K562 (cell line): Measurements from ENCODE around the gene ABHD1. TPM values are rescaled to one million over a fixed set of nuclear protein-coding genes. Genes with fewer than 3 reads are reported as not detected.

ENCODE experiments used
- ATAC-seq: fragments of 200-7000 bp; cut with Tn5 transposase; 3 replicates; pipeline ENCODE4 v1.9.1; 2020; ENCODE audit warnings: moderate library complexity
- BruUV-seq: library from RNA; stranded (reverse); fragments of 400-500 nt; replicated peaks from 2 replicates; lab custom pipeline; 2021; lab: Mats Ljungman, UMichigan
- CTCF ChIA-PET: fragments of 300-600 bp; formaldehyde crosslinking; extraction: SDS; loops from one replicate; lab custom pipeline; 2021; ENCODE audit warnings: low intra/inter-chr PET ratio; lab: Yijun Ruan, JAX
- POLR2A ChIA-PET: fragments of 300-600, 350-650 bp; sonication (Branson Sonifier 250); formaldehyde crosslinking; extraction: SDS; loops from one replicate; lab custom pipeline; 2021; ENCODE audit warnings: antibody characterized with exemption, inconsistent platforms; lab: Yijun Ruan, JAX
- DNase-seq, 4 experiments: peaks; one replicate each; pipeline versions ENCODE4 v3.0.0 to v3.0.0-alpha.2; 2011 to 2018; ENCODE audit warnings: low spot score in 3 of 4, mixed read lengths in 3 of 4; ENCODE audit errors: extremely low read depth in 1 of 4
- FAIRE-seq: peaks from 2 replicates; lab custom pipeline; 2011; peaks lifted over from hg19 to GRCh38; lab: Jason Lieb, UNC
- H2AFZ ChIP-seq: 2 replicates; pipeline ENCODE4 v1.6.0; 2011; ENCODE audit warnings: low read depth, low read length, control low read depth, inconsistent platforms
- H3K27ac ChIP-seq: fragments of 200-600 bp; 3 replicates; pipeline ENCODE4 v1.8.0; 2011; ENCODE audit warnings: low read depth, mild to moderate bottlenecking, control low read depth, inconsistent platforms, low read length, moderate library complexity, mixed read lengths; ENCODE audit errors: extremely low read depth
- H3K27me3 ChIP-seq, 2 experiments: fragments of 300-600 bp in 1 of 2; 2 replicates in 1 of 2; 3 replicates in 1 of 2; pipeline versions ENCODE4 v1.6.0 to v1.8.0; 2011; ENCODE audit warnings: inconsistent platforms in 2 of 2, low read length in 2 of 2, mild to moderate bottlenecking in 1 of 2, mixed read lengths in 1 of 2, moderate library complexity in 1 of 2; ENCODE audit not compliant: control insufficient read depth in 2 of 2, insufficient read depth in 2 of 2
- H3K36me3 ChIP-seq: fragments of 300-600 bp; 3 replicates; pipeline ENCODE4 v1.8.0; 2011; ENCODE audit warnings: mild to moderate bottlenecking, low read length, inconsistent platforms; ENCODE audit not compliant: control insufficient read depth, insufficient read depth
- H3K4me1 ChIP-seq, 2 experiments: fragments of 200-600 bp in 1 of 2; replicated peaks in 1 of 2; 2 replicates in 1 of 2; 3 replicates in 1 of 2; pipeline versions ENCODE4 v1.5.1 to v1.8.0; 2011; ENCODE audit warnings: inconsistent platforms in 2 of 2, low read length in 2 of 2, mild to moderate bottlenecking in 1 of 2, mixed read lengths in 1 of 2, moderate library complexity in 1 of 2; ENCODE audit not compliant: control insufficient read depth in 2 of 2, insufficient read depth in 2 of 2
- H3K4me2 ChIP-seq: 2 replicates; pipeline ENCODE4 v1.6.1; 2011; ENCODE audit warnings: low read length, control low read depth, inconsistent platforms, mixed read lengths; ENCODE audit not compliant: insufficient read depth
- H3K4me3 ChIP-seq: fragments of 200-600 bp; sonication (generic), shearing (Covaris generic); 2 replicates; pipeline ENCODE4 v1.5.1; 2016; ENCODE audit warnings: control low read depth, inconsistent platforms
- H3K79me2 ChIP-seq: fragments of 200-600 bp; 3 replicates; pipeline ENCODE4 v1.8.0; 2011; ENCODE audit warnings: low read length, inconsistent platforms; ENCODE audit not compliant: control insufficient read depth, insufficient read depth
- H3K9ac ChIP-seq, 2 experiments: 2 replicates each; pipeline versions ENCODE4 v1.6.0 to v1.6.1; 2011; ENCODE audit warnings: low read depth in 2 of 2, low read length in 2 of 2, control low read depth in 1 of 2, inconsistent platforms in 1 of 2, mild to moderate bottlenecking in 1 of 2, mixed read lengths in 1 of 2; ENCODE audit not compliant: insufficient read depth in 1 of 2
- H3K9me1 ChIP-seq: one replicate; pipeline ENCODE4 v1.6.0; 2011; ENCODE audit warnings: inconsistent platforms, mild to moderate bottlenecking, low read length, moderate library complexity; ENCODE audit not compliant: control insufficient read depth, insufficient read depth
- H3K9me3 ChIP-seq: replicated peaks from 2 replicates; pipeline ENCODE4 v1.5.1; 2011; ENCODE audit warnings: low read depth, low read length, inconsistent platforms; ENCODE audit not compliant: control insufficient read depth, insufficient read depth
- H4K20me1 ChIP-seq: replicated peaks from 2 replicates; pipeline ENCODE4 v1.6.1; 2011; ENCODE audit warnings: low read length, inconsistent platforms, mixed read lengths; ENCODE audit not compliant: control insufficient read depth, insufficient read depth
- NFIC ChIP-seq: fragments of 450-650 bp; IDR thresholded peaks from 2 replicates; pipeline ENCODE4 v1.6.1; 2017; ENCODE audit warnings: mild to moderate bottlenecking, inconsistent platforms
- NFIX ChIP-seq: fragments of 250-450 bp; sonication (Bioruptor Pico); IDR thresholded peaks from 2 replicates; pipeline ENCODE4 v1.4.0; 2020; ENCODE audit warnings: low read depth, mild to moderate bottlenecking, moderate library complexity
- SPI1 ChIP-seq: IDR thresholded peaks from 2 replicates; pipeline ENCODE4 v1.6.1; 2011; ENCODE audit warnings: low read depth, low read length, control low read depth, borderline replicate concordance
- TEAD4 ChIP-seq, 2 experiments: sonication (generic) in 1 of 2; formaldehyde crosslinking in 1 of 2; IDR thresholded peaks; 2 replicates each; pipeline versions ENCODE4 v1.6.1 to v1.8.0; 2012 to 2022; ENCODE audit warnings: borderline replicate concordance in 1 of 2, inconsistent platforms in 1 of 2, low read length in 1 of 2, mild to moderate bottlenecking in 1 of 2, missing genetic modification reagents in 1 of 2
- WGBS: fragments of 100-300 bp; shearing (Covaris generic); methylation state at CpG from one replicate; pipeline ENCODE4 v1.1.6; 2016; ENCODE audit warnings: low coverage, mixed read lengths; ENCODE audit not compliant: insufficient coverage; ENCODE audit errors: missing lambda C conversion rate; 5-methylcytosine and 5-hydroxymethylcytosine counted together
- in situ Hi-C: fragments of 300-500 bp; cut with MboI; formaldehyde crosslinking; loops from 4 replicates; pipeline ENCODE4 v1.15.0; 2018; ENCODE audit warnings: inconsistent platforms, mixed read lengths
- intact Hi-C: fragments of 100-400 bp; cut with micrococcal nuclease; formaldehyde crosslinking; loops from 2 replicates; pipeline ENCODE4 v1.14.2; 2022
- polyA plus RNA-seq, 8 experiments: library from polyadenylated mRNA; depleted of rRNA in 4 of 8; stranded (reverse) in 5 of 8; unstranded in 3 of 8; fragments of >200 nt; fragmentation: Nextera tagmentation in 2 of 8; fragmentation: Illumina TruSeq in 1 of 8; extraction: Ambion mirVana in 2 of 8; extraction: Trizol in 1 of 8; gene quantifications; 2 replicates each; pipeline versions ENCODE4 v1.2.1 to v1.2.3, GENCODE V29; 2011 to 2014; ENCODE audit warnings: inconsistent platforms in 1 of 8, missing spikeins in 1 of 8
- total RNA-seq, 7 experiments: library from RNA; depleted of rRNA in 6 of 7; stranded (reverse); fragments of >200 nt in 6 of 7; fragmentation: Illumina TruSeq in 2 of 7; extraction: Trizol in 2 of 7; gene quantifications; 2 replicates each; pipeline versions ENCODE4 v1.2.1 to v1.2.3, GENCODE V29; 2011 to 2021; ENCODE audit warnings: low replicate concordance in 1 of 7
- TF ChIP-seq, protein P1 (sequence below): sonication (generic); formaldehyde crosslinking; IDR thresholded peaks from 2 replicates; pipeline ENCODE4 v1.8.0; 2022; ENCODE audit warnings: missing genetic modification reagents, mild to moderate bottlenecking, moderate library complexity, borderline replicate concordance
- TF ChIP-seq, protein P2 (sequence below): sonication (generic); formaldehyde crosslinking; IDR thresholded peaks from 2 replicates; pipeline ENCODE4 v1.8.1; 2022; ENCODE audit warnings: missing genetic modification reagents

Gene ABHD1
- total and polyA plus RNA-seq, 9 of the 15 experiments (the other 6 are each of a cell fraction or from before 2014, with no cell fraction given) = 0.10 to 0.16 (median 0.11) TPM; not detected in 5

DNA sequence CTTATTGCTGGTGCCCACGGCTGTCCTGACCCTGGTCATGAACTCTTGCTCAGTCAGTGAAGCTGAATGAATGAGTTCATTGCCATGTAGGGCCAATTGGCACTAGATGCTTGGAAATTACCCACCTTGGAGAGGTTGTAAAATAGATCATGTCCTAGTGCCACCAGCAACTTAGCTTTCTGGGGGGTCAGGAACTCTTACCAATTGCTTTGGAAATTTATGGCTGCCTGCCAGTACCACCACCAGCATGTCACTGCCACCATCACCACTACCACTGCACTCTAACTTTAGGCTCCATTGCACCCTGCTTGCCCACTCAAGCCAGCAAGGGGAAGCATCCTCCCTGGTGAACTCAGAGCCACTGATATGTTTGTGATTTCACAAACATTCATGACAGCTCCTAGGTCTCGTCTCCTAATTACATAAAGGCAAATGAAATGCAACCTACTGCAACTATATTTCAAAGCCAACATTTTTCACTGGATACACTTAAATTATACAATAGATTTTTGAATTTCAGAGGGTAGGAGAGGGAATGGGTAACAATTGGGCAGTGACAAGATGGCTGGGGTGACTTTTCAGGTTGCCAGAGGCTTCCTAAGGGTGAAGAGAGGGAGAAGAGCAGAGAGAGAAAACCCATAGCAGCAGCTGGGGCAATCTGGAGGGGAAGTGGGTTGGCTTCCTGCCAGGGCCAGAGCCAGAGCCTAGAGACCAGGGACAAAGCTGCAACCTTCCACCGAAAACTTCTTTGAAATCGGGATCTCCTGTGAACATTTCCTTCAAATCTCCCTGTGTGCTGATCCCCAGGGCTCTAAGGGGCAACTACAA, 48.7 kb upstream of the ABHD1 start:
- Histone ChIP-seq H3K36me3 (peaks cover 8% of the 10 kb centered on the region; the same call in 1 of the 3 replicates), H3K9me1 (no peaks in the 10 kb centered on the region)
- BruUV-seq = no TSS peak
- CTCF ChIA-PET = no interaction called here
- TF ChIP-seq TEAD4 (IDR thresholded peaks at IDR 0.05; ENCODE audit: low read length) = no peak
- no peak for TF ChIP-seq TEAD4 (CRISPR knock-in tag; IDR thresholded peaks at IDR 0.05; ENCODE audit: borderline replicate concordance)
- TF ChIP-seq, protein P1, sequence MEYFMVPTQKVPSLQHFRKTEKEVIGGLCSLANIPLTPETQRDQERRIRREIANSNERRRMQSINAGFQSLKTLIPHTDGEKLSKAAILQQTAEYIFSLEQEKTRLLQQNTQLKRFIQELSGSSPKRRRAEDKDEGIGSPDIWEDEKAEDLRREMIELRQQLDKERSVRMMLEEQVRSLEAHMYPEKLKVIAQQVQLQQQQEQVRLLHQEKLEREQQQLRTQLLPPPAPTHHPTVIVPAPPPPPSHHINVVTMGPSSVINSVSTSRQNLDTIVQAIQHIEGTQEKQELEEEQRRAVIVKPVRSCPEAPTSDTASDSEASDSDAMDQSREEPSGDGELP (CRISPR knock-in tag) = peak; percentile 10; the same call in 1 of the 2 replicates
- peak; percentile 32; the same call in 1 of the 2 replicates for TF ChIP-seq SPI1
- TF ChIP-seq NFIC = peak; percentile 95
- TF ChIP-seq, protein P2, sequence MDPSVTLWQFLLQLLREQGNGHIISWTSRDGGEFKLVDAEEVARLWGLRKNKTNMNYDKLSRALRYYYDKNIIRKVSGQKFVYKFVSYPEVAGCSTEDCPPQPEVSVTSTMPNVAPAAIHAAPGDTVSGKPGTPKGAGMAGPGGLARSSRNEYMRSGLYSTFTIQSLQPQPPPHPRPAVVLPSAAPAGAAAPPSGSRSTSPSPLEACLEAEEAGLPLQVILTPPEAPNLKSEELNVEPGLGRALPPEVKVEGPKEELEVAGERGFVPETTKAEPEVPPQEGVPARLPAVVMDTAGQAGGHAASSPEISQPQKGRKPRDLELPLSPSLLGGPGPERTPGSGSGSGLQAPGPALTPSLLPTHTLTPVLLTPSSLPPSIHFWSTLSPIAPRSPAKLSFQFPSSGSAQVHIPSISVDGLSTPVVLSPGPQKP (CRISPR knock-in tag) = no peak
- peak; percentile 20; the same call in 1 of the 2 replicates for TF ChIP-seq NFIX
- TF ChIP-seq, all 486 proteins: peak for 4
- Histone ChIP-seq H3K27ac (no peak overlapping the region; the same call in 2 of the 3 replicates), H3K4me2 (no peak overlapping the region), H3K4me3 (no peak overlapping the region), H3K9ac (peak overlapping the region in 1 of 2 experiments; percentile 79; a peak in 1 of 4 replicates), H3K27me3 (no peaks in the 10 kb centered on the region), H3K9me3 (no peaks in the 10 kb centered on the region), H3K4me1 (peaks cover 50 to 57% of the 10 kb centered on the region in 2 experiments), H2AFZ (peak overlapping the region; percentile 78), H4K20me1 (no peaks in the 10 kb centered on the region), H3K79me2 (peaks cover 16% of the 10 kb centered on the region)
- ATAC-seq (no peak), DNase-seq (peak in 2 of 4 experiments; percentile 47 to 58), FAIRE-seq (no peak)
- POLR2A ChIA-PET = interaction anchor here (0.6 to 1.4 kb wide), 4 partner anchors 10 to 468 kb away, joined by 3 to 4 read pairs (median 3); partner anchors contain the start of gene KHK
- in situ Hi-C loops (no loop called here), intact Hi-C loops (no loop called here)
- WGBS = 51% methylated on average over 4 of the region's 4 CpGs
